22Rv1 (cell line): ENCODE measurements around the gene SLC38A10.

Source experiments
- ZFX ChIP-seq: fragments of 450-650 bp; IDR thresholded peaks from 2 replicates; pipeline ENCODE4 v1.6.1; 2017; ENCODE audit warnings: antibody characterized with exemption, borderline replicate concordance
- TF ChIP-seq, protein P1 (sequence below): fragments of 450-650 bp; IDR thresholded peaks from 2 replicates; pipeline ENCODE4 v1.5.1; 2017; ENCODE audit warnings: mild to moderate bottlenecking

DNA sequence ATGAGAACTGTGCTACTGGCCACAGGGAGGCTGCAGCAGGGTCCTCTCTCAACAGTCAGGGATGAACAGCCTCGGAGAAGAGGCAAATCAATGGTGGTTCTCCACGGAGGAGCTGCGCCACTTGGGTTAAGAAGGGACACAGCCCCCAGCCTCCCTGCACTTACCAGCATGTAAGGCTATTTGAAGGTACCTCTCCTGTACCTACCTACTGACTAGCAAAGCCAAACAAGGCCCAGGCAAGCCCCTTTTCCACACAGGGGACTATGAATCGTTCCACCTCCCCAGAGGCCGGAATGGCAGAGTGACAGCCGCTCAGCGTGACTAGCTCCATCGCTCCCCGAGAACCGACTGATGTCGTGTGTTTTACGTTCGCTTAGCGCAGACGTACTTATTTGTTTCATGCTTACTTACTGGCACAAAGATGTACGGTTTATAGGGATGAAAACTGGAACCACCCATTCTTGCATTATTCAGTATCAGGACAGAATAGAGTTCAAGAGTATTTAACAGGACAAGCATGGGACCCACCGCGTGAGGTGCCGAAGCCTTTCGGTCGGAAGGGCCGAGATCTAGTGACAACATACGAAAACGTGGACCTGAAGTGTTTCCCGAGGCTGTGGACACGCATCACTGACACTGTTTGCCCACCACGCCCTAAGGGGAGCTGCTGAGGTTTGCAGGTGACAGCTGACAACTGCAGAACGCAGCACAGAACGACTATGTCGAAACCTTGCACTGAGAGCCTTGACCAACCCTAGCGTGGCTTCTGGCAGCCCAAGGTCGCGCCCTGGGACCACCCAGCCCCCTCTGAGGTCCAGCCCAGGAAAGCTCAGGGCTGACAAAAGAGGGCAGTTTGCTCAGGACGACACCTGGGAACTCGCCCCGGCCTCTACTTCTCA, 57.3 kb downstream of the SLC38A10 start:
- TF ChIP-seq, protein P1, sequence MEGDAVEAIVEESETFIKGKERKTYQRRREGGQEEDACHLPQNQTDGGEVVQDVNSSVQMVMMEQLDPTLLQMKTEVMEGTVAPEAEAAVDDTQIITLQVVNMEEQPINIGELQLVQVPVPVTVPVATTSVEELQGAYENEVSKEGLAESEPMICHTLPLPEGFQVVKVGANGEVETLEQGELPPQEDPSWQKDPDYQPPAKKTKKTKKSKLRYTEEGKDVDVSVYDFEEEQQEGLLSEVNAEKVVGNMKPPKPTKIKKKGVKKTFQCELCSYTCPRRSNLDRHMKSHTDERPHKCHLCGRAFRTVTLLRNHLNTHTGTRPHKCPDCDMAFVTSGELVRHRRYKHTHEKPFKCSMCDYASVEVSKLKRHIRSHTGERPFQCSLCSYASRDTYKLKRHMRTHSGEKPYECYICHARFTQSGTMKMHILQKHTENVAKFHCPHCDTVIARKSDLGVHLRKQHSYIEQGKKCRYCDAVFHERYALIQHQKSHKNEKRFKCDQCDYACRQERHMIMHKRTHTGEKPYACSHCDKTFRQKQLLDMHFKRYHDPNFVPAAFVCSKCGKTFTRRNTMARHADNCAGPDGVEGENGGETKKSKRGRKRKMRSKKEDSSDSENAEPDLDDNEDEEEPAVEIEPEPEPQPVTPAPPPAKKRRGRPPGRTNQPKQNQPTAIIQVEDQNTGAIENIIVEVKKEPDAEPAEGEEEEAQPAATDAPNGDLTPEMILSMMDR = no peak
- no peak for TF ChIP-seq ZFX
